ENCODE results near the gene FGF14.
"Not testable (repeated sequence)": the region's sequence is repeated elsewhere in the genome, so short reads cannot be mapped to it uniquely, and the experiment has no call there.

The FGF14 gene

DNA sequence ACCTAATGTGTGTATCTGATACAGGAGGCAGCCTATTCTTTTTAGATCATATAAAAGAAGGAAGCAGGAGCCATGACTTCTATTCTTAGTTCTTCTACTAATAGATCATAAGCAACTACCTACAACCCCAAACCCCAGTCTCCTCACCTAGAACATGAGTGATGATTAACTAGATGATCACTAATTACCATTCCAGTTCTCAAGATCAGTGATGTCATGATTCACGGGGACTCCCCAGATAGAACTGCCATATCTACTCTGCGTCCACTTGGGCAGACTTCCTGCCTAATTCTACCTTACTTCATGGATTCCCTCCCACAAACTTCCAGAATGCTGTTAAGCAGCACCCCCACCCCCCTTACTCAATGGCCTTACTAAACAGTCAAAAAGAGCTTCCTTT lies 380.1 kb downstream of the FGF14 start:
- DNase-seq: no peak

DNA sequence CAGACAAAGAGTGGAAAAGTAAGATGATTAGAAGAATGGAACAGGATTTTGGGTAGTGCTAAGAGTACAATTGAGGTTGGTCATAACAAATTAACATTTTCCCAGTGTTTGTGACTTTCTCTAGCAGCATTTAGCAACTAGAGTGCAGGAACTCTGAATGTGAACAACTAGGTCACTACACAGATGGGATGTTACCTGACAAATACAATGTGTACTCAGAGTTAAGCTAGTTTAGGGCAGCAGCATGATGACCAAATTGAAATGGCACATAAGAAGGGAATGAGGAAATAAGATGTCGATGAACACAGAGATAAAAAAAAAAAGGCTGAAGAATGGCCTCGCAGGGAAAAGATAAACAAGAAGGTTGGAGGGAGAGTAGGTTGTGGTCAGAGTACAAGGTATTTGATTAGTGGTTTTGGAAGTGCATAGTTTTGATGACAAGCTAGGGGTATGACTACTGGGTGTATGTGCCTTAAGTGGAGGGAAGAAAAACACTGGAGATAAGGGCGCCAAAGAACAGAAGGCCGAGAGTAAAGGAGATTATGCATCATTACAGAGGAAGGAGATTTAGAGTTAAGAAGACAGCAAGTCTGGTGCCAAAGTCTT lies 381.1 kb downstream of the FGF14 start:
- no peak for DNase-seq

DNA sequence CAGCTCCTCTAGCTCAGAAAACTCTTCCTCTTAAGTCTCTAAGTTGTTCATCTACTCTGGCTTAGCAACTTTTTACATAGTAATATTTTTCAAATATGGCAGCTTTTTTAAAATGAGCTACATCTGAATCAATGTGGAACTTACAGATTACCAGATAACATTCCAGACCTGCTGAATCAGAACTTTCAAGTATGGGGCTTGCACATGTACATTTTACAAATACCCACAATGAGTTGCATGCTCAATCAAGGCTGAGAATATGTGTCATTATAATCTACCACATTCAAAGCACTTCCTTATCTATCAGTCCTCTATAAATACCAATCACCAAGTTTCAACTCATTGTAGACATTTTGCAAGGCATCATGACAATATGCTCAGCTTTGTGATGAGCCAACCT lies 383.1 kb downstream of the FGF14 start:
- no peak for DNase-seq

DNA sequence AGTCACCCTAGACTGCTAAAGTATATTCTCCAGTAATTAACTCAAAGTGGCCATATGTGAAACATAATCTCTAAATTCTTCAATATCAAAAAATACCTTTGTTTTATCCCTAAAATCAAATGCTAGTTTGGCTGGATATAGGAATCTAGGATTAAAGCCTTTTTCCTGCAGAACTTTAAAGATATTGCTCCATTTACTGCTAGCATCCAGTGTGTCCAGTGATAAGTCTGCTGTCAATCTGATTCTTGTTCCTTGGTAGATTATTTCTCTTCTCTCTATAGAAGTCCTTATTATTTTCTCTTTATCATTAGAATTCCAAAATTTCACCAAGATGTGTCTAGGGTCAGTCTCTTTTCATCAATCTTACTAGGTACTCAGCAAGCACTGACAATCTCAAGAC lies 384.6 kb downstream of the FGF14 start:
- no peak for DNase-seq

DNA sequence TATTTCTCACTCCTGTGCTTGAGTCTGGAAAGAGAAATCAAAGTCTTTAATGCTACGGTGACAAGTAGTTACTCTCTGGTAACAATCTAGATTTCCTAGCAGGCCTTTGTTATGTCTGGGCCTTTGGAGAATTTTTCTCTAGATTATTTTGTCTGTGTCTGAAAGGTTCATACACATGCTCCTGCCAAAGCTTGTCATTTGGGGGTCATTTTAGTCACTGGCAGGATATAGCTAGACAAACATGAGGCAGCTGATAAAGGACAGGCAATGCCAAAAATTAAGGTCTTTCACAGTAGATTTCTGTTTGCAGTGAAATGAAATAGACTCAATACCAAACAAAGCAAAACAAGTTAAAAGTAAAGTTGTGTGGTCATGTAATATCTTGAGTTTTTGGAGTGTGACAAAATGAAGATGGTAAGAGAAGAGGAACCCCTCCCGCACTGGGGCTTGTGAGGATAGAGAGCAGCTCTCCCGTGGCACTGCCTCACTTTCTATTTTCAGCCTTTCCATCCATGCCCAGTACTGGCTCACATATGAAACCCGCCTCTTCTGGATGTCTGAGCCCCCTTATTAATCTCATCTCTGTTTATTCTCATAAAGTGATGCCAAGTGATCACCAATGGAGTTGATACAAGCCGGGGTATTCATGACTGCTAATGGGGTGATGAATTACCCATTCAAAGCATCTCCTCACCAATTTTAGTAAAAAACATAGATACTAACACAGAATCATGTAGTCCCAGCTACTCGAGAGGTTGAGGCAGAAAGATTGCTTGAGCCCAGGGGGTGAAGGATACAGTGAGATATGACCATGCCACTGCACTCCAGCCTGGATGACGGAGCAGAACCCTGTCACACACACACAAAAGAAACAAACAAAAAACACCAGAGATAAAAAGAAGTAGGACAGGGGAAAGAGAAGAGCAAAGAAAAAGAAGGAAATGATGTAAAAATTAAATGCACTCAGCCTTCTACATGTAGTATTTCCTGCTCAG lies 389.3 kb downstream of the FGF14 start:
- DNase-seq: no peak

DNA sequence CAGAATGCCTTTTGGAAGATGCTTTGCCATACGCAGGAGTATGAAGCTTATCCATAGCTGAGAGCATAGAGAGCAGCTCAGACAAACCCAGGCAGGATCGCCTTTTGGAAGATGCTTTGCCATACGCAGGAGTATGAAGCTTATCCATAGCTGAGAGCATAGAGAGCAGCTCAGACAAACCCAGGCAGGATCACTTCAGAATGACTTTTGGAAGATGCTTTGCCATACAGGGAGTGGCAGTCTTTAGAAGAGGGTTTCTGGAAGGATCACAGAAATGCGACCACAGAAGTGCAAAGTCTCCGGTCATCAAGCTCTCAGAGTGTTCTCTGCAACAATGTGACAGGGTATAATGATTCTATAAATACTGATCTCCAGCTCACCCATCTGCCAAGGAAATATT lies 390.4 kb downstream of the FGF14 start:
- DNase-seq: not testable (repeated sequence)

DNA sequence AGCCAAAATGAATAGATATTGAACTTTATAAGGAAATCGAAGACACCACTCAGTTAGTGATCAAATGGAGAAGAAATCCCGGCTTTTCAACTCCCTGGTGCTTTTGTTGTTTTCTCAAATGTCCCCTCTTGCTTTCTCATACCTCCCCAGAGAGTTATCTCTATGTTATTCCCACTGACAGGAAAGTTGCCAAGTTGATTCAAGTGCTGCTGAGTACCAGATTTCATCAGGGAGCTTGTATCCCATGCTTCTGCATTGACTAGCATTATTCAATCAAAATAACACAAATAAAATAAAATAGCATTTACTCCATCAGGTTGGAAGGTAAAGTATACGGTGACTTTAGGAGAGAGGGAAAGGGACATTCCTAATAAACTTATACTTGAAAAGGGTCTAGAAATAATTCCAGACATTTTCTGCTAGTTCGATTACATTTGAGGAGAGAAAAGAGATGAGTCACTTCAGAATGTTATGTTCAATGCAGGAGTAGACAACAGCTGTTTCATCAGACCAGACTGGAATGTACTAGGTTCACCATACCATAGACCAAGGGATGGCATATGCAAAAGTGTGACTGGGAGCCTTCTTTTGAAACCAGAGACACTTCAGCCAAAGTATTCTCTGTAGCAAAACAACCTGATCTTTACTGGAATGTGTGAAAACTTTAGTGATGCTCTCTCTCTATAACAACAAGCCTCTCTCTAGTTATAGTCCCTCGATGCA lies 397.8 kb downstream of the FGF14 start:
- no peak for DNase-seq

DNA sequence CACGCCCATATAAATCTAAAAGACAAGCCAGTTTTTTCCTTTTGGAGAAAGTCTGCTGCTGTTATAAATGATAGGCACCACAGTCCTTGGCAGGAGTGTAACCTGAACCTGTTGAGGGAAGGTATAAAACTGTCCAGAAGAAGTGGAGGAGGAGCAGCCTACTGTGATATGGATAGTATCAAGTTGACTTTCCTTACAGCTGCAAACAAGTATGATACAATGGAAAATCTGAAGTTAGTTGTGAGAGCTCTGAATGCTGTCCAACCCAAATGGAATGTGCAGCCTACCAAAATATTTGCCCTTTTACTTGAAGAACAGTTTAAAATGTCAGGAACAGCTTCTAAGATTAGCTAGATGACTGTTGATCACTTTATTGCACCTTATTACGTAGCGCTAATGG lies 399.6 kb downstream of the FGF14 start:
- DNase-seq: no peak

DNA sequence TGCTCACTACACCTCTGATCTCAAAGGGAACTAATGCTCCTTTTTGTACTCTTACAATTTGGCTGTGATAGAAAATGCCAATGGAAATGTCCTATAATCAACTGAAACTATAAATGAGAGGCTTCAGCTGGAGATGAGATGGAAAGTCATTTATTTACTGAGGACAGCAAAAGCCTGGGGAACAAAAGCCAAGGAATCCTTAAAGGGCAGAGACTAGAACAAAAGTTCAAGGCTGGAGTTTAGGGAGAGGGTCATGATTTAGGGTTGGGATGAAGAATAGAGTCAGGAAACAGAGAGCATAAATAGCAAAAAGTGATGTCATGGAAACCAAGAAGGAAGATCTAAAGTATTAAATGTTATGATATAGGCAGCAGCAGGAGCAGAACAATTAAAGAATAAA lies 401.1 kb downstream of the FGF14 start:
- DNase-seq: no peak

DNA sequence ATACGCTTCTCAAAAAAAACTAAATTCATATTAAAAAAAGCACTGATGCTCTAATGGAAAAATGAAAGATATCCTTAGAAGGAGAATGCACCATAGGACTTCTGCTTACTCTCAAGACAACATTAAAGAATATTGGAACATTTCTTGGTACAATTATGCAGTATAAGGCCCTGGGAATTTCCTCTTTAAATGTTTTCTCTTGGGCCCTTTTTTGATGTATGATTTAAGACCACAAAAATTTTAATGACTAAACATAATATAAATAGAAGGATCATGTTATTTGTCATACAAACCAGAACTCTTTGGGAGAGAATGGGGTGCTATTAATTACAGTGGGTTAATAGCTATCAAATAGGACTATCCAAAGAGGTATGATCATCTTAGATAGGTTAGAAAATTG lies 403.7 kb downstream of the FGF14 start:
- DNase-seq: no peak

DNA sequence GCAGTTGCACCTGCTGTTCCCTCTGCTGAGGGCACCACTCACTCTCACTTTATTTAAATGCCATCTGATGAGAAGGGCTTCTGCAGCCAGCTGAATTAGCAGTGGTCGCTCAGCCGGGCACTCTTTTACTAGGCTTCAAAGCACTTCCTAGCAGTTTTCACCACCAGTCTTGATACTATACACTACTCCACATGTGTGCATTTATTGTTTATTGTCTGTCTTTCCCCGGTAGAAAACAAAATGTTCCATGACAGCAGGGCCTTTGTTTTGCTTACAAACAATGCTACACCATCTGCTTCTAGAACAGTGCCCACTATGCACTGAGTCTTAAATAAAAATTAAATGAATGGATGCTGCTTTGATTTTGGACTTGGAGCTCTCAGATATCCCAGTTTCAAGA lies 404.9 kb downstream of the FGF14 start:
- no peak for DNase-seq

DNA sequence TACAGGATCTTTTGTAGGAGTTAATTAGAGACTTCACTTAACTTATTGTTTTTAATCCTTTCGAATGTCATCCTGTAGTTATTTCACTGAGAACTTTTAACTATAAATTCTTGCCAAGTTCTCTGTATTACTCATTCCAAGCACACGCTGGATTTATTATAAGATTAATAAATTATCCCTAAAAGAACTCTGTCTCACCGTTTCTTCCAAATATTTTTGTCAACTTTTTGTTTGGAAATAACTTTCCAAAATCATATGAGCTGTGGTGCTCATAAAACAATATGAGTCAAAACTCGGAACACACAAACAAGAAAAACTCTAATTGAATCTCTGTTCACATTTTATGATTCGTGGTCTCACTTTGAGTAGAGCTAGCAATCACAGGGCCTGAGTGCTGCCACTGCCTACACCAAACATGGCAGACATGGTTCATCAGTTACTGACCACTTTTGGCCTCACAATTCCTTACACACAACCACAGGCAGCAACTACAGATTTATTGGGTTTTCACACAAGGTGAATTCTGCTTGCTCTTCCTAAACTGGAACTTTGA lies 412.0 kb downstream of the FGF14 start:
- no peak for DNase-seq

DNA sequence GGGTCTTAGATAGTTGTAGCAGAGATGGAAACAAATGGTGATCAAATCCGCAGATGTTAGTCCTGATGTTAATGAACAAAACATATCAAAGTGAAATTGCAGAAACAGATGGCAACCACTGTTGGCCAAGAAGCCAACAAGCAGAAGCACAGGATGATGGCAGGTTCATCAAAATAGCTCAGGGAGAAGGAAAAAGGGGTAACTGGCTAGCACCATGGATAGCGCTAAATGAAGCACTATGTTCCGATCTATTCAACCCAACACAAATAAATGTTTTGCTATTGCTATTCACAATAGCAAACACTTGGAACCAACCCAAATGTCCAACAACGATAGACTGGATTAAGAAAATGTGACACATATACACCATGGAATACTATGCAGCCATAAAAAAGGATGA lies 413.7 kb downstream of the FGF14 start:
- no peak for DNase-seq

DNA sequence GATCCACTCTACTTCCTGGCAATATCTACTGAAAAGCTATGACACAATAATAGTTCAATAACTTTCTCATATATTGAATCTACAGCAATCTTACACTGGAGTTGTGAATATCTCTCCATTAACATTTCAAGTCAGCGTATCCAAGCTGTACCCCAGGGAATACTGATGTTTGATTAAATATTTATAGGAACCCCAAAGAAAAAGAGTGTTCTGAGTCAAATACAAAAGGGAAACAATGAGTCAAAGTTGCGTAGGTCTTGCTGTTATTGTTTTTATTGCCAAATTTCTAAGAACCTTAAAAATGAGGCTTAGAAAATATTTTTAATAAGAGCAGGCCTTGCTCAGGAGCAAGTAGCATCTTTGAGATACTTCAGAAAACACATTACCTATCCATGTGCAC lies 415.5 kb downstream of the FGF14 start:
- no peak for DNase-seq

DNA sequence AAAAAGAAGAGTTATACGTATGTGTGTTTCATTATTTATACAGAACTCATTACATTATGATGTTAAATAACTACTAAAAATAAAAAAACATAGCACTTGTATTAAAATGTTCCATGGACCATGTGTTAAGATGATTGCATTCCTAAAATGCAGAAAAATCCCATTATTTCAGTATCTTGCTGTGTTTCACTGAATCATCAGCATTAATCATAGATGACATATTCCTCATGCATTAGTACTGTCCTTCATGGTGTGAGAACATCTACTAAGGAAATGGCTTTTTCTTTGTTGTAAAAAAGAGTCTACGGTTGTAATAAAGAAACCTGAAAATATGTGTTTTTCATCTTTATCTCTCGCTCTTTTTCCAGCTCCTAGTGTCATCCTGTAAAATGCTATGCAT lies 416.5 kb downstream of the FGF14 start:
- no peak for DNase-seq

DNA sequence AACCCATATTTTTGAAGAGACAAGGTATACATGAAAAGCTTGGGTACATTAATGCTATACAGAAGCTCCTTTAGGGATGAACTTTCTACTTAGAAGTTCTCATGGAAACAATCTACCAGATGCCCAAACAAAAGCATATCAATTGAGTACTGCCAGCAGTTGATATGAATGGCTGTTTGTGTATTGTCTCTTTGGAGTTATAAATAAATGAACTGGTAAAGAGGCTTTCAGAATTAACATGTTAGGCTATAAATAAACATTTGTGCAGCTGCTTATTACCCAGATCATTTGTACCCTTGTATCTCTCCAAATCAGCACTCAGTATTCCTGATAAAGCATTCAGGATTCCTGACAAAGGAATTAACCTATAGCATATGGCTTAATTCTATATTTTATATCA lies 418.9 kb downstream of the FGF14 start:
- no peak for DNase-seq

DNA sequence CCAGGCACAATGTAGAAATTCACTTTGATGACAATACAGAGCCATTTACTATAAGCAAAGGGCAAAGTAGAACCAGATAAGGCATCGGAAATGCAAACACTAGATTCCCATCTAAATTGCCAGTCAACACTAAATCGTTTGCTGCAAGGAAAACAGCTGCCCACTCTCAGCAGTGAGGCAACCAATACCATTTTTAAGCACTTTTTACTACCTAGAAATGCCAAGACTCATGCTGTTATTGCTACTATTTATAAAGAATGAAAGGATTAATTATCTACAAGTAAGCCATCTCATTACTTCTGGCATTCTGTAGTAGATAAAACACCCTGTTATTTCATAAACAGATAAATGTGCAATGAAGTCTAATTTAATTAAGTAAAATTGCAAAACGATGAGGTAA lies 422.0 kb downstream of the FGF14 start:
- DNase-seq: no peak

DNA sequence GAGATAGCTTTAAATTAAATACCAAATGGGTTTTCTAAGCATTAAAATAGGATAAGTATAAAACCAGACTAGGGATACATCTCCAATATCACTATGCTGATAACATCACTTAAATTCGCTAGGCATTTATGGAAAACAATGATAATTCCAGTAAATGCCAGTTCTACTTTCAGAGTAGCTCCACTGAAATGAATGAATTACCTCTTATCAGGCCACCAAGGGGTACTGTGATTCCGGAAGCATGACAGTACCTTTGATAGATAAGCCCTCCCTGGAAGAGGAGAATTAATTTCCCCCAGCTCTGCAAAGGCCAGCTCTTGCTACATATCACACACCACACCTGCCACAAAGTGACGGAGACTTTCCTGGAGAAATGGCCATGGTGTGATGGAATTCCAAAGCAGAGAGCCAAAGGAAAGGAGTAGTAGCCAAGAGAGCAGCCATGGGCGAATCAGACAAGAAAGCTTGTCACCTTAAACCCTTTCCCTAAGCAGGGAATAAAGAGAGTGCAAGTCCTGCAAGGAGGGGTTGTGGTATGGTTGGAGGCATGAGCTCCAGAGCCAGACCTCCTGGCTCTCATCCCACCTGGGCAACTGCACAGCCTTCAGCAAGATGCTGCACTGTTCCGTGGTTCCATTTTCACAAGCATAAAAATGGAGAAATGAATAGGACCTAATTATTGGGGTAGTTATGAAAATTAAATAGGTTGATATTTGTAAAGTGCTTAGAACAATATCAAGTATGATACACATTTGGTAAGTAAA lies 423.1 kb downstream of the FGF14 start:
- DNase-seq: no peak

DNA sequence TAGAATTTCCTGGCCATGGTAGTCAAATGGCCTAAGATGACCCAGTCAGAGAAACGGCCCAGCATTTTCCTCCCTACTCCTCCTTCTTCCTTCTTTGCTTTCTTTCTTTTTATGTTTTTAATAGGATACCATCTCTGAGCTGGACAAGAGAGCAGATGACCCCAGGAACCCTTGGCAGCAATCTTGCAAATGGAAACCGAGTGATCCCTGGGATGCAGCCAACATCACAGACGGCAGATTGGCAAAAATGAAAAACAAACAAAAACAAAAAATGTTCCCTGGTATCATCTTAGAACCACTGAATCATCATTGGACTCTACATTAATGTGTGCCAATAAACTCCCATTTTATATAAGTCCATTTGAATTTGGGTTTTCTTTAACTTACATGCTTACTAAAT lies 424.4 kb downstream of the FGF14 start:
- DNase-seq: no peak

DNA sequence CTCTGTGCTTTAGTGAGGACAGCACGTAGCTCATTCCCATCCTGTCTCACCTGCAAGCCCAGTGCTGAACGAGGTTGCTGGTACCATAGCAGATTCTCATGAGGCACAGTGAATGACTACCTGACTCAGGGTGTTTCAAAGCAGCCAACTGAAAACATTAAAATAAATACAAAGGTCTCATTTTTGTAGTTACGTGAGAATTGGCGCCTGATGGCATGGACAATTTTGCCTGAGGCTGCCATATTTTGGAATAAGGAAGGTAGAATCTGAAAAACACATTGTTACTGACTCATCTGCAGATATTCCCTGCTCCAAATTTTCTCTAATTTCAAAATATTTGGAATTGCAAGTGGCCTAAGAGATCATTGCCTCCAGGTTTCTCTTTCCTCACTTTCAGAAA lies 429.7 kb downstream of the FGF14 start:
- no peak for DNase-seq

DNA sequence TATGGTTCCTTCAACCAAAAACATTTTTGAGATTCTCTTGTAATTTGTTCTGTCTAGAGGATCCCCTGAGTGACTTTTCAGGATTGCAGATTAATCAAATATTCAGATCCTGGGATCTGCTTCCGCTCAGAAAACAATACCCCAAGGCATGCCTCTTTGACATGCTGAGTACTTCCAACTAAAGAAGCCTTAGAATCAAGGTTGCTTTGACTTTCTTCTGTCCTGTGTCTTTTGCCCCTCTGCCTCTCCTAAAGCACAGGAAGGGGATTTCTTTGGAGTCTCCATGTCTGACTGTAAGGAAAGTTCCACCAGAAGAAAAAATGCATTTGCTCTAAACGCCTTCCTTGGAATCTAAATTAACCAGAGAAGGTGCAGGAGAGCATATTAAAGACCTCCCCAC lies 431.5 kb downstream of the FGF14 start:
- no peak for DNase-seq

DNA sequence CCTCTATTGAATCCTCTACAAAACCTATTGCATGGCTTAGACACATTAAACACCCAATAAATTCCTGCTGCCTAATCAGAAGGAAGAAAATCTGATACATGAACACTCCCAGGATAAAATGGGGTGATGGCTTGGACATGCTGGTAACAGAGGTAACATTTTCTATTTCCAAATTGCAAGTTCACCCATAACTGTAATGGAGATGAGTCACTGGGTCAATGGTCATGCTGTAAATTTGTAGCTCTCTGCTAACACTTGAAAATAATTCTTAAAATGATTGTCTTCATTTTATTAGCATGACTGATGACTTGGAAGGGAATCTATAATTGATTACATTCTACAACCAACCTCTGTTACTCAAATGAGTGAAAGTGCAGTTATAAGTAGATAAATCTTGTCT lies 434.1 kb downstream of the FGF14 start:
- DNase-seq: no peak

DNA sequence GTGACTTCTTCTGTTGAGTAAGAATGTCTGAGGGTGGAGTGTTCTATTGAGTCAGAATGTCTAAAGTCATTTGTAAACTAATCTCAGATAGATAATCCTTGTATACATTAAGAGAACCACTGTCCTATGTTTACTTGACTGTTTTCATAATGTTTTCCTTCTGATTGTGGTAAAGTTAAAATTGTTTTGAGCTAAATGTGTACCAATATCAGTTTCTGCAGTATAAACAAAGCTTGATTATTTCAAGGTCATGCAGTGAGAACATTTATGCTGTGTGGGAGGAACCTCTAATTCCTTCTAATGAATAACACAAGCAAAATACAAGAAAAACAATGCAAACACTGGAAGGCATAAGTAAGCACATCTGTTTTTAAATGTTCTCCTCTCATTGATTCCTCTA lies 434.6 kb downstream of the FGF14 start:
- no peak for DNase-seq
